ENCODE data around the gene TPCN1.

The TPCN1 gene

GRCh38 chr12:113318046-113318656 lies 96.9 kb downstream of the TPCN1 start:
- DNase-seq: no peak

DNA sequence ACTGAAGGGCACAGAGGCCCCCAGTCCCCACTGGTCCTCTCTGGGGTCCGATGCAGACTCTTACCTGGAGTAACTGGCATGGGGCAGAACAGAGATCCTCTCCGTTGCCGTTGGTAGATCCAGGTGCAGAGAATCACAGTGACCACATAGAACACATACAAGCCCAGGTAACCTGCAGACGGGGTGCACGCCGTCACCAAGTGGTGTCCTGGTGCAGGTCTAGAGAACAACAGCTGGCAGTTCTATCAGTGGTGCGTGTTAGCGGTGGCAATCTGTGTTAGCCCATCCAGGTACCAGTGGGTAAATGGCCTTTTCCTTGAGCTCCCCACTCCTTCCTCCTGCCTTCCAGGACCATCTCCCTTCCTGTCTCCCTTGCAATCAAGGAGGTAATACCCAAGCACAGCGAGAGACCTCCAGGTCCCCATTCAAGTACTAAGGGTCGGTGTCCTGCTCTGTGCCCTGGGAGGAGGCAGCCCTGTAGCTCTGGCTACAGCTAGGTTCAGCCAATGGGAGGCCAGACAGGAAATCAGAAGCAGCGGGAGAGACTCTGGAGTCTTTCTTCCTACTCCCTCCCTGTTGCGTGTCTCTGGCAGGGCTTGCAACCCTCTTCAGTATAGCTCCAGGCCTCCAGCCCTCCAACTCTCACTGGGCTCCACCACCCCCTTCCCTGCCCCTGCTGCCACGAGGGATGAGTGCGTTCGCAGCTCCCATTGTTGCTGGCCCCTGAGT lies 97.8 kb downstream of the TPCN1 start:
- no peak for DNase-seq

DNA sequence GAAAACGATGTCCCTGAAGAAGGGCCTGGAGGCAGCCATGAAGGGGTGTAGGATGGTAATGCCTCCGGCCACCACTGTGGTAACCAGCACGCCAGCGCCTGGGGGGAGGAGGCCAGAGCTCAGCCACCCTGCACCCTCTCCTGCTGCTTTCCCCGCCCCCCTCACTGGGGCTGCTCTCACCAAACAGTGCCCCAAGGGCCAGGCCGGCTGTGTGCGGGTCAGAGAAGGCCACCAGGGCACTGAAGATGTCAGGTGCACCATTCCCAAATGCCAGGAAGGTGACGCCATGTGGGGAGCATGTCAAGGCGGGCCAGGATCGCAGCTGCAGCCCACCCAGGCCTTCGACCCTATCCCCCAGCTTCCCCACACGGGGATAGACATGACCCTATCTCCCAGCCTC lies 99.1 kb downstream of the TPCN1 start:
- no peak for DNase-seq

DNA sequence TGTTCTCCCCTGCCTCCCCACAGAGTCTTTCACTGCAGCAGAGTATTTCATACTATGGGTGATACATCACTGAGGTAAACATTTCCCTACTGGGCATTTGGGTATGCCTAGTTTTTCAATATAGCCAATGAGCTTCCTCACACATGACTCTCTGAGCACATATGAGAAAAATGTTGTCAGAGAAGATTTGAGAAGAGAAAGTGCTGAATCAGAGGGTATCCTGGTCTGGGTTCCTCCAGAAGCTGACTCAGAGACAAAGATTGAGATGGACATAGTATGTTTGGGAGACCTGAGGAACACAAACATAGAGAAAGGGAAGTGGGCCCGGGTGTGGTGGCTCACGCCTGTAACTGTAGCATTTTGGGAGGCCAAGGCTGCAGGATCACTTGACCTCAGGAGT lies 101.1 kb downstream of the TPCN1 start:
- no peak for DNase-seq

- DNase-seq: no peak
Observed at GRCh38 chr12:113325916-113326315, 104.7 kb downstream of the TPCN1 start.

DNA sequence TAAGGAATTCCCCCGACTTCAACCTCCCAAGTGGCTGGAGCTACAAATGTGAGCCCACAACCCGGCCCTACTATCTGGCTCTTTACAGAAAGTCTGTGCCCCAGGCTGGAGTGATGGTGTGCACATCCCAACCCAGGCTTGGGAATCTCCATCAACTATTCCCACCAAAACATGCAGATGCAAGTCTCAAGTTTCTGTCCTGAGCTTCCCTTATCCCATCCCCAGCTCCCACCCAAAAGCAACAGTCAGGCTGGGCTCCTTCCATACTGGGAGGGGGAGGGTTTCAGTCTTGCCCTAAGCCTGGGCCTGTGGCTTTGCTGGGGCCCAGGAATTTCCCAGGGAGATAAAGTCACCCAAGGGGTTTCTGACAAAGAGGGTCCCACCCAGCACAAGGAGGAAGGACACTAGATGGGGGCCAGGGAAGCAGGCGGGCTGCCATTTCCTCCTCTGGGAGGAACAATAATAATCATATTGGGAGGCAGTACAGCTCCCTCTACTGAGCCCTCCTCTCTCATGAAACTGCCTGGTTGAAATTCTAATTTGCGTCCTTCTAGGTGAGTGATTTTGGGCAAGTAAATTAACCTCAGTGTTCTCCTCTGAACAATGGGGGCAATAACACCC lies 105.6 kb downstream of the TPCN1 start:
- no peak for DNase-seq

DNA sequence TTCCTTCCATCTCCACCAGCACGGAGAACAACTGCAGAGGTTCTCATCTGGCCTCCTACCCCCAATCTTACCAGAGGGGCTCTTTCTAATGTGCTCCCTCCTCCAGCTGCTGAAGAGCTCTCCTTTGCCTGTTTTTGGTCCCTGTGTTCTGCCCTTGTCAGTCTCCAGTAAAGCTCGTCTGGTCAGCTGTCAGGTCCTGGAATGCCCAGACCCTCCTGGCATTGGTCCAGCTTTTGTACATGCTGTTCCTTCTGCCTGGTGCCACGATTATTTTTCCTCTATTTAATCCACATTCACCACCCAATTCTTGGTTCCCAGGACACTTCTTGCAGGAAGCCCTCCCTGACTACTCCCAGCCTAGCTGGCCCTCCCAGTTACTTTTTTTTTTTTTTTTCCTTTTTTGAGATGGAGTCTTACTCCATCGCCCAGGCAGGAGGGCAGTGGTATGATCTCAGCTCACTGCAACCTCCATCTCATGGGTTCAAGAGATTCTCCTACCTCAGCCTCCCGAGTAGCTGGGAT lies 107.2 kb downstream of the TPCN1 start:
- no peak for DNase-seq

GRCh38 chr12:113329022-113329790 lies 107.9 kb downstream of the TPCN1 start:
- DNase-seq: no peak

- DNase-seq: no peak
Observed at GRCh38 chr12:113329791-113330417, 108.6 kb downstream of the TPCN1 start.

DNA sequence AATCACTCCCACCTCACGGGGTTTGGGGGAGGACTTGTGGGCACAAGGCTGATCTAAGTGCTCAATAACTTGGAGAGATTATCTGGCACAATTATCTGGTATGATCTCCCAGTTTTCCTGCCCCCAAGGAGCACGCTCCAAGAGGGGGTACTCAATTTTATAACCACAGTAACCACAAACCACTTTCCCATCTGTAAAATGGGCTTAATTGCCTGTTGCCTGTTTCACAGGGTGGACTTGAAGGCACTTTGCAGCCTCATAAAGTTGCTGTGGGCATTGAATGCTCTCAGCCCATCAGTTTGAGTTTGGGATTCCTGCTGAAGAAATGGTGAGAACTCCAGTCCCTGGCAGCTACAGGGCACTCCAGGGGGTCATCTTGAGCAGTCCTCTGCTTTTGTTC lies 109.2 kb downstream of the TPCN1 start:
- no peak for DNase-seq

- DNase-seq: no peak
Observed at GRCh38 chr12:113332688-113333417, 111.6 kb downstream of the TPCN1 start.

- no peak for DNase-seq
Observed at GRCh38 chr12:113333418-113333750, 112.1 kb downstream of the TPCN1 start.

DNA sequence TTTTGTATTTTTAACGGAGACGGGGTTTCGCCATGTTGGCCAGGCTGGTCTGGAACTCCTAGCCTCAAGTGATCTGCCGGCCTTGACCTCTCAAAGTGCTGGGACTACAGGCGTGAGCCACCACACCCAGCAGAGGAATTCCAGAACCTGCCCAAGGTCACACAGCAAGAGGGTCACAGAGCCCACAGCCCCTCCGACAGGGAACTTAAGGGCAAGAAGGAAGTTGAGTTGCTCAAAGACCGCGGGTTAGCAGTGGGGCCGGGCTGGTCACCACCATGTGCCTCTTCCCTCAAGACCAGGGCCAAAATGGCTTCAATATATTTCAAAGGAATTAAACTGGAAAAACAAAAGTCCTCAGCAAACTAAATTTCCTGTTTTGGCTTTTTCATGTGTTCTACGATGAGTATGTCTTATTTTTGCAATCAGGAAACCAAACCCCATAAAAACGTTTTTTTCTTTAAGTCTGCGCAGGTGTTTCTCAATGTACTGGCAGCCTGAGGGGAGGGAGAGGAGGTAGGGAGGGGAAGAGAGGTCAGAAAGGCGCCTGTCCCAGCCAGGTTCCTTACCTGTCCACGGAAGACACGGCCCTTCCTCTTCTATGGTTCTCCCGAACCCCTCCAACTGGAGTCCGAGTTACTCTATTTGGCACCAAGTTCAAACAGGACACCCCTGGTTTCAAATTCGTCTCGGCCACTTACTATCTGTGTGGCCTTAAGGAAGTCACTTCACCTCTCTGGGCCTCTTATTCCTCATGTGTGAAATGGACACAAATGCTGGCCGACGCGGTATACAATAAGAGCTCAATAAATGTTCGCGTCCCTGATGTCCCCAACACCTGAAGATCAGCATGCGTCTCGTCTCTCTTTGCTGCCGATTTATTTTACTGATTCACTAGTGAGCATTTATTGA lies 112.9 kb downstream of the TPCN1 start:
- peak; percentile 13 for DNase-seq

- peak; percentile 88 for DNase-seq
Observed at GRCh38 chr12:113334786-113335539, 113.7 kb downstream of the TPCN1 start, which contains the start of gene SLC8B1. SLC8B1 (minus strand) TSS chr12:113335109; CDS start chr12:113332878, 2,231 bp downstream.

GRCh38 chr12:113339540-113339939 lies 118.3 kb downstream of the TPCN1 start:
- no peak for DNase-seq

DNA sequence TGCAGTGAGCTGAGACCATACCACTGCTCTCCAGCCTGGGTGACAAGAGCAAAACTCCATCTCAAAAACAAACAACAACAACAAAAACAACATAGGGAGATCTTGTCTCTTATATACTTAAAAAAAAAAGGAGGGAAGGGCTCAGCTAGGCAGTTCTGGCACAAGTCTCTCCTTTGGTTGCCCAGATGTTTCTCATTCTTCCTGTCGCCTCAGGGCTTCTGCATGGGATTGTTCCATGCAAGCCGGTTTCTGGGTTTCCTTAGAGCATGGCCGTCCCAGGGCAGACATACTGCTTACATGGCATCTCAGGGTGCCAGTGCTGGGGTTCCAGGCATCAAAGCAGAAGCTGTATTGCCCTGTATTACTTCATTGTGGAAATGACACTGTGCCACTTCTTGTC lies 118.8 kb downstream of the TPCN1 start:
- DNase-seq: no peak

DNA sequence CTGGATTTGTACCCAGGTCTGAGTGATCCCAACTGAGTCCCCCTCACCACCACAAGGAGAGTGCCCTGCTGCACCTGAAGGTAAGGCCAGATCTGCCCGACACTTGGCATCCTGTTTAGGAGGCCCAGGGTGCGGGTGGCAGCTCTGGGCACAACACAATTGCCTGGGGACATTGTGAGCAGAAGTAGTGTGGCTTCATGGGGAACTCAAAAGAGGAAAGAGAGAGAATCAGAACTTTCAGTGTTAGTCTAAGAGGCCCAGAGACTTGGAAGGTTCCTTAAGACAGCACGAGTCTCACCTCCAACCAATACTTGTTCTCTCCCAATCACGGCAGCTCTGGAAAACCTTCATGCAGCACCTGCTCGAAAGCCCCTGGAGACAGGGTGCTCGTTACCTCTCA lies 120.3 kb downstream of the TPCN1 start:
- DNase-seq: no peak

- no peak for DNase-seq
Observed at GRCh38 chr12:113345318-113345717, 124.1 kb downstream of the TPCN1 start.

- no peak for DNase-seq
Observed at GRCh38 chr12:113346353-113346752, 125.1 kb downstream of the TPCN1 start.

DNA sequence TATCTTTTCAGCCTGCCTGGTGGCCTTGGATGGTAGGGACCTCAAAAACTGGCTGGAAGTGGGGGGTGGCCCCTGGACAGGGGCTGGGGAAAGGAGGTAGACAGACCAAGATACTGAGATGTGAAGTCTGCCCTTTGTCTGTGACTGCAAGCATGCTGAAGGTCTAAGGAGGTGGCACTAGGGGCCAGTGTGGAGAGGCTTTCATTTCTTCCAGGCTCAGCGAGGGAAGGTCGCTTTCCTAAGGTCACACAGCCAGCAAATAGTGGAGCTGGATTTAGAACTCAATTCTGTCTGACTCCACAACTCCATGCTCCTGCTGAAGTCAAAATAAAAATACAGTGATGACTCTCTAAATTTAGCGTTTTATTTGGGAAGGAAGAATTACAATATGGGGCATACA lies 125.8 kb downstream of the TPCN1 start:
- no peak for DNase-seq
